SJCRH30 (cell line): ENCODE data around the gene FAM135A. TPM values are rescaled to one million over a fixed set of nuclear protein-coding genes. Genes with fewer than 3 reads are reported as not detected.
A peak's percentile ranks its signal among the peaks of the same experiment; 100 is the strongest.
"Not testable (repeated sequence)": the region's sequence is repeated elsewhere in the genome, so short reads cannot be mapped to it uniquely, and the experiment has no call there.

ENCODE experiments used
- DNase-seq, 2 experiments: peaks; one replicate each; pipeline ENCODE4 v3.0.0-alpha.2; 2015 to 2020
- H3K27ac ChIP-seq: fragments of 250-450 bp; sonication (Bioruptor Pico); 2 replicates; pipeline ENCODE4 v1.5.1; 2020; ENCODE audit warnings: mild to moderate bottlenecking, moderate library complexity
- H3K27me3 ChIP-seq: fragments of 250-450 bp; sonication (Bioruptor Pico); 2 replicates; pipeline ENCODE4 v1.5.1; 2020; ENCODE audit warnings: mild to moderate bottlenecking, moderate library complexity
- H3K36me3 ChIP-seq: fragments of 250-450 bp; sonication (Bioruptor Pico); 2 replicates; pipeline ENCODE4 v1.5.1; 2020; ENCODE audit warnings: mild to moderate bottlenecking, moderate library complexity
- H3K4me1 ChIP-seq: fragments of 250-450 bp; sonication (Bioruptor Pico); 2 replicates; pipeline ENCODE4 v1.5.1; 2020; ENCODE audit warnings: mild to moderate bottlenecking, moderate library complexity
- H3K4me3 ChIP-seq: fragments of 250-450 bp; sonication (Bioruptor Pico); 2 replicates; pipeline ENCODE4 v1.5.1; 2020; ENCODE audit warnings: mild to moderate bottlenecking, moderate library complexity
- H3K9me3 ChIP-seq: fragments of 250-450 bp; sonication (Bioruptor Pico); replicated peaks from 2 replicates; pipeline ENCODE4 v1.5.1; 2020; ENCODE audit warnings: mild to moderate bottlenecking, moderate library complexity
- total RNA-seq: library from RNA; depleted of rRNA; stranded (reverse); fragments of >200 nt; shearing (Covaris generic); gene quantifications from 2 replicates; pipeline ENCODE4 v1.2.3, GENCODE V29; 2014

The FAM135A gene
- total RNA-seq, 1 experiment from 2014 or later: 53.7 TPM

DNA sequence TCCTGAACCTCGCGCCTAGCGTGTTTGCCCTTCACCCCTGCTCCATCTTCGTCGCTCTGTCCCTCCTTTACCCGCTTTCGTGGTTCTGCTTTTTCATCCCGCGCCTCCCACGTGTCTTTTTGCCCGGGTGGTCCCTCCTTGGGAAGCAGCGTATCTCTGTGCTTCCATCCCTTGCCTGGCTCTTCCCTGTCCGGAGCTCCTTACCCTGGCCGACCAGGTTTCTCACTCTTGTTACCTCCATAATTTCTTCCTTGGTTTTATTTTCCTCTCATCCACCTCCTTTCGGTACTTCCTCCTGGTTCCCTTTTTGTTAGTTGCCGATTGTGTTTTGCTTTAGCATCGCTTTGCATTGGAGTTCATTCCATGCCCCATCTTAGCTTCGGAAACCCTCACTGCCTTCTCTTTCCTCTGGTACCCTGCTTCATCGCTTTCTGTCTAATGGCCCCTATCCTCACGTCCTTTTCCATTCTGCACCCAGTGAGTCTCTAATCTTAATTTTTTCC is 735 bp downstream of the FAM135A start:
- Histone ChIP-seq H3K4me1 (peaks cover 11% of the 10 kb centered on the region), H3K27me3 (no peaks in the 10 kb centered on the region), H3K4me3 (peak overlapping the region; percentile 93), H3K36me3 (peaks cover 10% of the 10 kb centered on the region), H3K9me3 (no peaks in the 10 kb centered on the region), H3K27ac (peak overlapping the region; percentile 68)
- peak; percentile 68 to 75 for DNase-seq

DNA sequence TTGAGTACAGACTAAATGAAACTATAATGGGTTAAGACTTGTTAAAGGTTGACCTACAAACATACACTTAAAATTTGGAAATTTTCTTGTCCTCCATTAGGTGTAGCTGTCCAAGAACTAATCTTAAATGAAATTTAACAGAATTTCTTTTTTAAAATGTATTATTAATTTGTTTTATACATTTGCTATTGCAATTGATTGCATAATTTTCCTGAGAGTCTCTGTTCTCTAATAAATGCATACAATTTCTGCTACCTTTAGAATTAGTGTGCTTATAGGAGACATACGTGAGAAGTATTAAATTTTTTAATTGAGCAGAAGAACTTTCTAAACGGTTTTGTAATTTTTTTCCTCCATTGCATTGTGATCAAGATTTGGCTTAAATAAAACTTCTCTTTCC is 1.5 kb downstream of the FAM135A start:
- H3K36me3 ChIP-seq: peaks cover 18% of the 10 kb centered on the region

DNA sequence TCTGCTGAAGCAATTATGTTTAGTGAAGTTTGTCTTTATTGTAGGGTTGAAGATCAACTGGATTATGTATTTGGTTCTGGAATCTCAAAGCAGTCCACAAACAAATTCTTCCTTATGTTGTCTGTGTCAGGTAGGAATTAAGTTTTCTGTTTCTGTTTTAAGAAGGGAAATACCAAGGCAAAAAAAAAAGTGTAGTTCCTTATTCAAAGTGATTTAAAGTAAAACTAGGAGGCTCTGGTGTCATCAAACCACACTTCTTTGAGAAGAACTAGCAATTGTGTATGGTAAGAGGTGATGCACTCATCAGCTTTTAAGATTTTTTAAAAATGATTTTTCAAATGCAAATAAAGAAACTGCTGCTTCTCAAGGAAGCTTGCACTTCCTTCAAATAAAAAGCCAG is 1.9 kb downstream of the FAM135A start:
- no peak for DNase-seq
- Histone ChIP-seq H3K27ac (no peak overlapping the region), H3K4me3 (no peak overlapping the region), H3K9me3 (no peaks in the 10 kb centered on the region), H3K27me3 (no peaks in the 10 kb centered on the region), H3K36me3 (peaks cover 20% of the 10 kb centered on the region), H3K4me1 (peaks cover 11% of the 10 kb centered on the region)

More for the DNA sequence above, 1.5 kb downstream of the FAM135A start:
- peak overlapping the region; percentile 93 for H3K4me3 ChIP-seq
- H3K9me3 ChIP-seq: no peaks in the 10 kb centered on the region
- DNase-seq: peak in 1 of 2 experiments; percentile 8
- H3K27me3 ChIP-seq: no peaks in the 10 kb centered on the region
- no peak overlapping the region for H3K27ac ChIP-seq
- H3K4me1 ChIP-seq: peaks cover 11% of the 10 kb centered on the region

DNA sequence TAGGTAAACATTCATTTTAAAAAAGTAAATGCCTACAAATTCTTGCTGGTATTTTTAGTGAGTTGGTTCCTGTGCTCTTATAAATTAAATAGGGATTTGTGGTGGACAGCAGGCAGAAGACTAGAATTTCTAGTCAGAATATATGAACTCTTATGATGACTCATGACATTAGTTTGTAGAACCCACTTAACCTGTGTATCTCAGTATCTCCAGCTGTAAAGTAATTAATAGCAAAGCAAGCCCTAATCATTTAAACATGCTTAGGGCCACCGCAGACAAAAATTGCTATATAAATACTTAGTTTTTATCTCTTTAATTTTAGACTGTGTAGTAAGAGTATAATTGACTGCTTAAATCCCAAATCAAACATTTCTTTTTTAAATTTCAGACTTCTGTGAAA is 2.4 kb downstream of the FAM135A start:
- H3K4me1 ChIP-seq: peaks cover 11% of the 10 kb centered on the region
- no peaks in the 10 kb centered on the region for H3K9me3 ChIP-seq
- H3K4me3 ChIP-seq: no peak overlapping the region
- peaks cover 20% of the 10 kb centered on the region for H3K36me3 ChIP-seq
- H3K27me3 ChIP-seq: no peaks in the 10 kb centered on the region
- peak in 1 of 2 experiments; percentile 6 for DNase-seq
- H3K27ac ChIP-seq: no peak overlapping the region

DNA sequence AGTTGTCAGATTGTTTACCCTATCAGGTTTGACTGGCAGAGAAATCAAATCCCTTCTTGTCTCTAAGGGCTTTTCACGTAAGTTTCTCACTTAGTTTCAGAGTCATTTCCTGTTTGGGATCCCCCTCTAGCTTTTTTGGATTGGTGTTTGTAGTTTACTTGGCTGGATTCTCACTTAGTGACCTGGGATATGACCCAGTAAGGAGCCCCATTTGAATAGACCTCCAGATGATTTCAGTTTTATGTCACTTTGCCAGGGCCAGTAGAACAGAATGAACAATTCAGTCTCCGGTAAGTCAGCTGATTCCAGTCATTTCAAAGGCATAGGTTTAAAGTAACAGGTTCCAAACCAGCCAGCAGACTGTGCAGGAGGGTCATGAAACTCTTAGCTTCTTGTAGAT is 8.2 kb downstream of the FAM135A start:
- no peak for DNase-seq
- Histone ChIP-seq H3K9me3 (no peaks in the 10 kb centered on the region), H3K4me1 (no peaks in the 10 kb centered on the region), H3K36me3 (peaks cover 38% of the 10 kb centered on the region), H3K27me3 (no peaks in the 10 kb centered on the region), H3K4me3 (no peak overlapping the region), H3K27ac (no peak overlapping the region)

DNA sequence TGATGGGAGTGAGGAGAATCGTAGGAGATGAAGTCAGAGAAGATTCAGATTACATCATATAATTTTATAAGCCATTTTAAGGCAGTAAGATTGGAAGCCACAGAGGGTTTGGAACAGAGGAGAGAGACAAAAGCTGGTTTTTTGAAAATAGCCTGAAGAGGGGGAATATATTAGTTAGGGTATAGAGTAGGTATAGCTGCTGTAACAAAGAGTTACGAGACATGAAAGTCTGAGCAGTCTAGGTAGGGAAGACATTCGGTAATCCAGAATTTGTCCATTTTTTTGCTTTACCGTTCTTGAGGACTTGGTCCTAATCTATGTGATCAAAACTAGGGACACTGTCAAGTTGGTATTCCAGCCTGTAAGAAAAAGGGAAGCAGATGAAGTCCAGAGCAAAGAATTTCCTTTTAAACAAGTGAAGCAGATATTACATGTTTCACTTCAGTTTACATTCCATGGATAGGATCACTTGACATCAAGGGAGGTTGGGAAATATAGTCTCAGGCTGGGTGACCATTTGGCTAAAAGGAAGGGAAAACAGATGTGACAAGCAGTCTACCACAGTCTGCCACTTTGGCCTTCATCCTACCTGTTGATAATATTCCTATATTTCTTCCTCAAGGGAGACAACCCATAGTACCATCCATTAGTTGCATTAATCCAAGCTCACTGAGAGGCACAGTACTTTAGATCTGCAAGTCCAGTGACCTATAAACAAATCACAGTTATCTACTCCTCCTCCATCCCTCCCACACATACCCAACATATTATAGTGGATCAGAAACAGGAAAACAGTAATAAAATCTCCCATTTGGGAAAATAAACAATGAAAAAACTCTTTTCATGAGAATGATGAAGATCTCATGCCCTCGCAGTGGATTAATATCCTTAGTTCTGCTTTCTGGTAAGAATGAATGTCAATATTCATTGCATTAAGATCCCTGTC is 10.2 kb downstream of the FAM135A start:
- no peaks in the 10 kb centered on the region for H3K27me3 ChIP-seq
- H3K36me3 ChIP-seq: peaks cover 38% of the 10 kb centered on the region
- H3K4me1 ChIP-seq: no peaks in the 10 kb centered on the region
- no peak for DNase-seq
- H3K27ac ChIP-seq: no peak overlapping the region
- H3K9me3 ChIP-seq: no peaks in the 10 kb centered on the region
- no peak overlapping the region for H3K4me3 ChIP-seq

DNA sequence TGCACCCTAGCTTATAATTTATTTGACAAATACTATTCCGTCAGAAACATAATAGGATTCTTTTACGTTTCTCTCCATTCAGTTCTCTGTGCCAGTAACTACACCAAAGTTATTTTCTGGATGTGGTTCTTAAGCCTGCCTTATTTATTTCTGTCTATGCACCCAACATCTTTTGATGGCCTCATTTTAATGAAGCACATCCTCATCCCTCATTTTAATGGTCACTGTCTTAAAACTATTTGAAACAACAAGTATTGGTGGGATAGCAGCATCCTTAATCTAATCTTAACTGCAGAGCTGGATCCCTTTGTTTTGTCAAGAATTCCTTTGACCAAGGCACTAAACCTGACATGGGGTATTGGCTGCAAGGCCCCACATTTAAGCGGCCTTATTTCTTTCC is 11.0 kb downstream of the FAM135A start:
- Histone ChIP-seq H3K4me3 (no peak overlapping the region), H3K4me1 (no peaks in the 10 kb centered on the region), H3K9me3 (no peaks in the 10 kb centered on the region), H3K27me3 (no peaks in the 10 kb centered on the region), H3K27ac (no peak overlapping the region), H3K36me3 (peaks cover 36% of the 10 kb centered on the region)
- no peak for DNase-seq

DNA sequence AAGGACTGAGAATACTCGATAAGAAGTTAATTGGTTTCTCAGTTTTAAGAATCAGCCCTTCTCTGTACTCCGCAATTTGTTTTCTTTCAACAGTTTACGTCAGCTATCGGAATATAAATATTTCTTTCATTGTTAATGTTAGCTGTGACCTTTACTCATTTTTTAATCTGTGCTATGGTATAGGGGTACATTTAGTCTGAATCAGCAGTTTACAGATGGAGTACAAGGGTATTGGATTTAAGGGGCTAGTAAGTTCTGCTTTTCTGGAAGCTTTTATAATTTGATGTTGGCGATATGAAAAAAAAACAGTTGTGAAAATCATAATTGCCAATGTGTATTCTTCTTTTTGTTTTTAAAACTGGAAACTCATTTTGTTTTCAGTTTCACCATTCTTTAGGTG is 23.0 kb downstream of the FAM135A start:
- H3K27me3 ChIP-seq: no peaks in the 10 kb centered on the region
- DNase-seq: no peak
- 0 out of 2 replicates have a peak, but pooled peaks cover 4% of the 10 kb centered on the region for H3K4me1 ChIP-seq
- no peak overlapping the region for H3K27ac ChIP-seq
- H3K4me3 ChIP-seq: no peak overlapping the region
- H3K36me3 ChIP-seq: peaks cover 48% of the 10 kb centered on the region
- H3K9me3 ChIP-seq: 0 out of 2 replicates have a peak, but pooled peaks cover 3% of the 10 kb centered on the region

DNA sequence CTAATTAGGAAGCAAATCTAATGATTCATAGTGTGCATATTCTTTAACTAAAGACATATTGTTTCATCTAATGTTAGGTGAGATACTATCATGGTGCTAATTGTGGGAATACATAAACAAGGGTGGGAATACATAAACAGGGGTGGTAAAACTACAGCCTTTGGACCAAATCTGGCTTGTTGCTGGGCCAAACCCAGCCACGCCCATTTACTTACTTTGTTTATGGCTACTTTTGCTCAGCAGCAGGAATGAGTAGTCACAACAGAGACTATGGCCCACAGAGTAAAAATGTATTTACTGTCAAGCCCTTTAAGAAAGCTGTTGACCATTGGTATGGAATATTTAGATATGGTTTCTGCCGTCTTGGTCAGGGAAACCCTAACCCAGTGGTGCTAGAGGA is 31.7 kb downstream of the FAM135A start:
- DNase-seq: no peak

DNA sequence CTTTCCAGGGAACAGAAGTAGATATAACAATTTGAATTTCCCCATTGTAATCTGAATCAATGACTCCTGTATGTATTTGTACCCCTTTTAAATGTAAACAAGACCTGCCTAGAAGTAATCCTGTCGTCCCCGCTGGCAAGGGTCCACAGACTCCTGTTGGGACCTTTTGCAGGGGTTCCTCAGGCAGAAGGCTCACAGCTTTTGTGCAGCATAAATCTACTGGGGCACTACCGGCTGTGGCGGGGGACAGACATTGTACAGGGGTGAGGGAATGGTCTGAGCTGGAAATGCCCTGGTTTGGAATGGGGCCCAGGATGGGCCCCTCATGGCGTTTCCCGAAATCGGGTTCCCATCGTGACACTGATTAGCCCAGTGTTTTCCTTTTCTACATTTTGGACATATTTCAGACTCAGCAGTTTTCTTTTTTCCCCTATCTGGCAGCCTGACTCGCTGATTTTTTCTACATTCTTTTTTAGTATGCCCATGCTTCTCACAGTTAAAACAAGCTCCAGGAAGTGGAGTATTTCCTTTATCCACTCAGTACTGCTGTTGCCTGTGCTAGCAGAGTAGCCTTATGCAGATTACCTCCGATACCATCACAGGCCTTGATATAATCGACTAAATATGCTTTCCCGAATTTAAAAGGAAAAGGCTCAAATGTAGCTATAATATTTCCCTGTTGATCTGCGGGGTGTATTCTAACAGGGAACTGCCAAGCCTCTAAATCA is 34.2 kb downstream of the FAM135A start:
- H3K36me3 ChIP-seq: peaks cover 28% of the 10 kb centered on the region
- not testable (repeated sequence) for DNase-seq, H3K9me3 ChIP-seq, H3K4me3 ChIP-seq, H3K4me1 ChIP-seq, H3K27ac ChIP-seq, H3K27me3 ChIP-seq

More for the DNA sequence above, 31.7 kb downstream of the FAM135A start:
- Histone ChIP-seq H3K9me3 (0 out of 2 replicates have a peak, but pooled peaks cover 2% of the 10 kb centered on the region), H3K27me3 (no peaks in the 10 kb centered on the region), H3K36me3 (peaks cover 28% of the 10 kb centered on the region), H3K4me3 (no peak overlapping the region), H3K27ac (no peak overlapping the region), H3K4me1 (no peaks in the 10 kb centered on the region)

DNA sequence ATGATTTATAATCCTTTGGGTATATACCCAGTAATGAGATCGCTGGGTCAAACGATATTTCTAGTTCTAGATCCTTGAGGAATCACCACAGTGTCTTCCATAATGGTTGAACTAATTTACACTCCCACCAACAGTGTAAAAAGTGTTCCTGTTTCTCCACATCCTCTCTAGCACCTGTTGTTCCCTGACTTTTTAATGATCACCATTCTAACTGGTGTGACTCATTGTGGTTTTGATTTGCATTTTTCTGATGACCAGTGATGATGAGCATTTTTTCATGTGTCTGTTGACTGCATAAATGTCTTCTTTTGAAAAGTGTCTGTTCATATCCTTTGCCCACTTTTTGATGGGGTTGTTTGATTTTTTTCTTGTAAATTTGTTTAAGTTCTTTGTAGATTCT is 40.6 kb downstream of the FAM135A start:
- peaks cover 15% of the 10 kb centered on the region; the same call in 1 of the 2 replicates for H3K9me3 ChIP-seq
- peaks cover 24% of the 10 kb centered on the region for H3K36me3 ChIP-seq
- peak in 1 of 2 experiments; percentile 53 for DNase-seq
- H3K4me1 ChIP-seq, H3K27me3 ChIP-seq, H3K4me3 ChIP-seq: not testable (repeated sequence)
- peak overlapping the region; percentile 33 for H3K27ac ChIP-seq

DNA sequence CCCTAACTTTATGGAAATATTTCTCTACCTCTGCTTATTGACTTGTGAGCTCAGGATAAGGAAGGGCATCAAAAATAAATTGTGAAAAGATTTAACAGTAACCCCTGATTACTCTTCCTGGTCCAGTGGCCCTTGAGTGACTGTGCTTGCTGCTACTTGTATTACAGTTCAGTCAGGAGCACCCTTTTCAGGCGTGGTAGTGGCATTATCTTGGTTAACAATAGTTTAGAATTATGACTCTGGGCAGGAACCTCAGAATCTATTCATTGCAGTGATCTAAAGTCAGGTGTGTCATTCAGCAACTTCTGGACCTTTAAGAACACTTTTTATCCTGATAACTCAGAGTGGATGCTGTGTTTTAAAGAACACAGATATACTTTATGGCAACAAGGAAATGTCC is 43.4 kb downstream of the FAM135A start:
- Histone ChIP-seq H3K36me3 (peaks cover 24% of the 10 kb centered on the region), H3K27ac (no peak overlapping the region)
- DNase-seq: no peak

DNA sequence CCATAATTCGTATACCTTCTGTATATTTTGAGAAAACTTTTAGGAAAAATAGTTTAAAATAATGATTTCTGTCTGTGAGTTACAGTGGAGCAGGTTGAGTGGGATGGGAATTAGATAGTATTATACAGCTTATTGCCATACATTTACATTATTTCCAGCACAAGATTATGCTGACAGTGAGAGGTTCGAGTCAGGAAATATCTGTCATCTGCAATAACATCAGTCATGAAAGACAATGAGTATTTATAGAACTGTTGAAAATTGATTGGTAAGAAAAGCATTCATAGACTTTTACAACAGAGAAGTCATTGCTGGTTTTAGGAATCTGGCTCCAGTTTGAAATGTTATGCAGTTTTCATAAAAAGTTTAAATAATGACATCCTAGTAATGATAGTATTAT is 45.9 kb downstream of the FAM135A start:
- no peak for DNase-seq
- H3K27me3 ChIP-seq: no peaks in the 10 kb centered on the region
- H3K4me1 ChIP-seq: peaks cover 11% of the 10 kb centered on the region
- H3K27ac ChIP-seq: no peak overlapping the region
- no peak overlapping the region for H3K4me3 ChIP-seq
- peaks cover 4% of the 10 kb centered on the region; the same call in 1 of the 2 replicates for H3K9me3 ChIP-seq
- H3K36me3 ChIP-seq: peaks cover 21% of the 10 kb centered on the region

More for the DNA sequence above, 43.4 kb downstream of the FAM135A start:
- Histone ChIP-seq H3K4me1 (peaks cover 3% of the 10 kb centered on the region), H3K4me3 (no peak overlapping the region), H3K9me3 (peaks cover 15% of the 10 kb centered on the region; the same call in 1 of the 2 replicates), H3K27me3 (no peaks in the 10 kb centered on the region)

DNA sequence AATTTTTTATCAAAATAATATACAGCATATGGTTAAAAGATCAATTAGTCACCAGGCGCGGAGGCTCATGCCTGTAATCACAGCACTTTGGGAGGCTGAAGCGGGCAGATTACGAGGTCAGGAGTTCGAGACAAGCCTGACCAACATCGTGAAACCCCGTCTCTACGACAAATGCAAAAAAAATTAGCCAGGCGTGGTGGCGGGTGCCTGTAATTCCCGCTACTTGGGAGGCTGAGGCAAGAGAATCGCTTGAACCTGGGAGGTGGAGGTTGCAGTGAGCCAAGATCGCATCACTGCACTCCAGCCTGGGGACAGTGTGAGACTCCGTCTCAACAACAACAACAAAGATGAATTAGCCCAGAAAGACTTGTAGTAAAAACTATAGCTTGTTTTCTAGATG is 46.4 kb downstream of the FAM135A start:
- Histone ChIP-seq H3K4me1 (peaks cover 11% of the 10 kb centered on the region), H3K36me3 (peaks cover 21% of the 10 kb centered on the region)
- H3K27me3 ChIP-seq, H3K9me3 ChIP-seq, H3K4me3 ChIP-seq, DNase-seq, H3K27ac ChIP-seq: not testable (repeated sequence)

DNA sequence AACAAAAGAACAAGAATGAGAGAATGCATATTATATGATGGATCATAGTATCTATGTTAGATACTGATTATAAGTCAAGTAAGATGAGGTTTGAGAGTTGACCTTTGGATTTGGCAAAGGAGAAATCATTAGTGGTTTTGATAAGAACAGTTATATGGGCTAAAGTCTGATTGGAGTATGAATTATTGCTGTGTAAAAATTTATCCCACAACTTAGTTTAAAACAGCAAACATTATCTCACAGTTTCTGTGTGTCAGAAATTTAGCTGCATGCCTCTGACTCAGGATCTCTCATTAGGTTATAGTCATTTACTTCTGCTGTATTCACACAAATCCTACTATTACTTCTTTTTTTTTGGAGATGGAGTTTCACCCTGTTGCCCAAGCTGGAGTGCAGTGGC is 56.7 kb downstream of the FAM135A start:
- Histone ChIP-seq H3K4me3 (no peak overlapping the region), H3K9me3 (no peaks in the 10 kb centered on the region), H3K27ac (no peak overlapping the region), H3K27me3 (no peaks in the 10 kb centered on the region), H3K36me3 (peaks cover 10% of the 10 kb centered on the region; the same call in 1 of the 2 replicates), H3K4me1 (no peaks in the 10 kb centered on the region)
- DNase-seq: no peak
